ENCODE data around the gene ASXL3.

ASXL3 gene

DNA sequence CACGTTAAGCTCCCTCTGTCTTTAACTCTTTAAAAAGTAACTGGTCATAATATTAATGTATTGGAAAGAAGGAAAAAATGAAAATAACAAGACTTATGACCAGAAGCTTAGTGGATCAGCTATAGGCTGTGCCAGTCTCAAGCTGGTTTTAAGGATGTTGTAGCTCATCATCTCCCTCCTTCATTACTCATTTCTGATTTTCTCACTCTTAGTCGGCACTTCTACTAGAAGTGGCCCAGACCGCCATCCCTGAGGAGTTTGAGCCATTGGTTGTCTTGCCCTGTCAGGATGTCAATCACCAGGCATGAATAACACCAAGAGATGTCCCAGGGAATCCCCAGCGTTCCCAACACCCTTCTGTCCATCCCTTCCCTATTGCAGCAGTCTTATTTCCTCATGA is 151.5 kb downstream of the ASXL3 start:
- DNase-seq: no peak

DNA sequence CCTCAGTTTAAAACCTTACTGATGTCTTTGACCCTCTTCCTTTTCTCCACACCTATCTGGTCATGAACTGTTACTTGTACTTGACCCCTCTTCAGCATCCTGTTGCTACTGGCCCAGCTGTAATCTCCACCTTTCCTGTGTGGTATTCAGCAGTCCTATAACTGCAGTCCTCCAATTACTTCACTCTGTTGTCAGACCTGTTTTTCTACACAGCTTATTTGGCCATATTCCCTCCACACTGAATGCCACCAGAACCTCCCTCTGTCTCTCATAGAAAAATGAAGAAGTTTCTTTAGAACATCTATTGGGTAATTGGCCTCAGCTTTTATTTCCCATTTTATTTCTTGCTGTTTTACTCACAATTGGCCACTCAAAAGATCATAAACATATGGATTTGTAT is 155.4 kb downstream of the ASXL3 start:
- DNase-seq: no peak

DNA sequence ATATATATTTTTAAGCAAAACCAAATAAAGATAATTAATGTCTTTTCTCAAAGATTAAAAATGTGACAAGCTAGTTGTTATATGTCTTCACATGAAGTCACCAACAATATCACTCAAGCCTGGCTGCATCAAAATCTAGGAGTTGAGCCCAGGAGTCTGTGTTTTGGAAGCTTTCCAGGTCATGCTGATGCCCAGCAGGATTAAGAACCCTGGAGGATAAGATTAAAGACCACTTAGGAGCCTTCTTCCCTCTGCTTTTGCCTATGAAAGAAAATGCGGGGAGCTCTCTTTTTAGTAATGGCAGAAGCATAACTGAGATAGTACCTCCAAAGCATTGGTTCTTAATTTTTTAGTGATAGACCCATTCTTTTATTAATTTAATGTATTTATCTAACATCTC is 157.4 kb downstream of the ASXL3 start:
- no peak for DNase-seq

DNA sequence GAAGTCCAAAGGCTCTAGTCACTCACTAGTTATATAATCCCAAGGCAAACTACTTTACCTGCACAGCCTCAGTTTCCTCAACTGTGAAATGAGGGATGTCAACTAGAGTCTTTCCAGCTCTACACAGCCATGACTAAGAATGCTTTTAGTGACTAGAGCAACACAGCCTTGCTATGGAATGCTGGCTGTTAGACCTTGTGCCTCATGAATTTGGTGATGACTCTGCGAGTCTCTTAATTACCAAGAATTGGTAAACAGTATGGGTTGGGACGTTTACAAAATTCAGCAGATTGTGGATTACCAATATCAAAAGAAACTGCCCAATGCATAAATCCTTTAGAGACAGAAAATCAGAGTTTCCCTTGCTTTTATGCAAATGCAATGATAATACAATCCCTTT is 163.7 kb downstream of the ASXL3 start:
- DNase-seq: no peak

DNA sequence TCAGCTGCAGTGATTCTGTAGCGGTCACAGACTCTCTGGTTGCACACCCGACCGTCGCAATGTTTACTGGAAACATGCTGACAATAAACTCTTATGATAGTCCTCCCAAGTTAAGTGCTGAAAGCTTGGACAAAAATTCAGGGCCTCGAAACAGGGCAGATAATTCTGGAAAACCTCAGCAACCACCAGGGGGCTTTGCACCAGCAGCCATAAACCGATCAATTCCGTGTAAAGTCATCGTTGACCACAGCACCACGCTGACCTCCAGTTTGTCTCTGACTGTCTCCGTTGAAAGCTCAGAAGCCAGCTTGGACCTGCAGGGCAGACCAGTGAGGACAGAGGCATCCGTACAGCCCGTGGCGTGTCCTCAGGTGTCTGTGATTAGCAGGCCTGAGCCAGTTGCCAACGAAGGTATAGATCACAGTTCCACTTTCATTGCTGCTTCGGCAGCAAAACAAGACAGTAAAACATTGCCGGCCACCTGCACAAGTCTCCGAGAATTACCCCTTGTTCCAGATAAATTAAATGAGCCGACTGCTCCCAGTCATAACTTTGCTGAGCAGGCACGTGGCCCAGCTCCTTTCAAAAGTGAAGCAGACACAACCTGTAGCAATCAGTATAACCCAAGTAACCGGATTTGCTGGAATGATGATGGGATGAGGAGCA is 166.1 kb downstream of the ASXL3 start:
- DNase-seq: no peak

DNA sequence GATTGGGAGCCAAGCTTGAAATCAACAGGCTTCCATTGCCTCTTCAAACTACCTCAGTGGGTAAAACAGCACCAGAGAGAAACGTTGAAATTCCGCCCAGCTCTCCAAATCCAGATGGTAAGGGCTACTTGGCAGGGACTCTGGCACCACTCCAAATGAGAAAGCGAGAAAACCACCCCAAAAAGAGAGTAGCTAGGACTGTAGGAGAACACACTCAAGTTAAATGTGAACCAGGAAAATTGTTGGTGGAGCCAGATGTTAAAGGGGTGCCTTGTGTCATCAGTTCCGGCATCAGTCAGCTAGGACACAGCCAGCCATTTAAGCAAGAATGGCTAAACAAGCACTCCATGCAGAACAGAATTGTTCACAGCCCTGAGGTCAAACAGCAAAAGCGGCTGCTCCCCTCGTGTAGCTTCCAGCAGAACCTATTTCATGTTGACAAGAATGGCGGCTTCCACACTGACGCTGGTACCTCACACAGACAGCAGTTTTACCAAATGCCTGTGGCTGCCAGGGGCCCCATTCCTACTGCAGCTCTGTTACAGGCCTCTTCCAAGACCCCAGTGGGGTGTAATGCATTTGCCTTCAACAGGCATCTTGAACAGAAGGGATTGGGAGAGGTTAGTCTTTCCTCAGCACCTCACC is 167.3 kb downstream of the ASXL3 start:
- DNase-seq: no peak

DNA sequence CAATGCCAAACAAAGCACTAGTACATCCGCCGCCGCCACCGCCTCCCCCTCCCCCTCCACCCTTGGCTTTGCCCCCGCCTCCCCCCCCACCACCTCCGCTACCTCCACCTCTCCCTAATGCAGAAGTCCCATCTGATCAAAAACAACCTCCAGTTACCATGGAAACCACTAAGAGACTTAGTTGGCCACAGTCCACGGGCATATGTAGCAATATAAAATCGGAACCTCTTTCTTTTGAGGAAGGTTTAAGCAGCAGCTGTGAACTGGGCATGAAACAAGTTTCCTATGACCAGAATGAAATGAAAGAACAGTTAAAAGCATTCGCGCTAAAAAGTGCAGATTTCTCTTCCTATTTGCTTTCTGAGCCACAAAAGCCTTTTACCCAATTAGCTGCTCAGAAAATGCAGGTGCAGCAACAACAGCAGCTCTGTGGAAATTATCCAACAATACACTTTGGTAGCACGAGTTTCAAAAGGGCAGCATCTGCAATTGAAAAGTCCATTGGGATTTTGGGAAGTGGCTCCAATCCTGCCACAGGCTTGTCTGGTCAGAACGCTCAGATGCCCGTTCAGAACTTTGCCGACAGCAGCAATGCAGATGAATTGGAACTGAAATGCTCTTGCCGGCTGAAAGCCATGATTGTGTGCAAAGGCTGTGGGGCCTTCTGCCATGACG is 168.0 kb downstream of the ASXL3 start:
- DNase-seq: no peak

DNA sequence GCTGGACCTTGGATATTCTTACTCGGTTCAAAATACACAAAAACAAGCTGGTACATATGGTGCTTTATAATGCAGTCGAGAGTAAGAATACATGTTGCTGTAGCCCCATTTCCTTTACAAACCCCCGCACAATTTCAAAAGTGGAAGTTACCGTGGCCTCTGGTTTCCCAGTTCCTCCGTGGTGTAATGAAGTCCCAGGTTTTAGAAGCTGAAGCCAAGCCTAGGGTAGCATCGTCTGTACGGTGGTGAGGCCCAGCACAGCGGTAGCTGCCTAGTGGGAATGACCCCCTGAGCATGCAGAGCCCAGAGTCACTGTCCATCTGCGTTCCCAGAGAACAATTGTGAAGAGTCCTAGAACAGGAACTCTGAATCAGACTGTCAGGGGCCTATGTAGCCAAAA is 171.8 kb downstream of the ASXL3 start:
- DNase-seq: no peak

DNA sequence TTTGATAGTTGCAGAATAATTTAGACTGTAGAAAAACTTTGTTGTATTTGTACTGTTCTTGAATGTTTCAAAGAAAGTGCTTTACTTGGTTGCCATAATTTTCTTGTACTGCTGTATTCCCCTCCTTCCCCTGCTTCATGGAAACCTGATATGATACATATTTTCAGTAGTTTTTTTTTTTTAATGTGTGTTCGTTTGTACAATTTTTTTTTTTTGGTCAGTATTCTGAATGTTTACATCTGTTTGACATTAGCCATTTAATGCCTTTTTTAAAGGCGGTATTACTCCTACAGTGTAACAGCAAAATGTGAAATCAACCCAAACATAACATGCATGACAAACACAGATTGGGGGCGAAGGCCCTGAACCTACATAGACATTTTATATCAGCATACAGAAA is 172.3 kb downstream of the ASXL3 start:
- DNase-seq: no peak

DNA sequence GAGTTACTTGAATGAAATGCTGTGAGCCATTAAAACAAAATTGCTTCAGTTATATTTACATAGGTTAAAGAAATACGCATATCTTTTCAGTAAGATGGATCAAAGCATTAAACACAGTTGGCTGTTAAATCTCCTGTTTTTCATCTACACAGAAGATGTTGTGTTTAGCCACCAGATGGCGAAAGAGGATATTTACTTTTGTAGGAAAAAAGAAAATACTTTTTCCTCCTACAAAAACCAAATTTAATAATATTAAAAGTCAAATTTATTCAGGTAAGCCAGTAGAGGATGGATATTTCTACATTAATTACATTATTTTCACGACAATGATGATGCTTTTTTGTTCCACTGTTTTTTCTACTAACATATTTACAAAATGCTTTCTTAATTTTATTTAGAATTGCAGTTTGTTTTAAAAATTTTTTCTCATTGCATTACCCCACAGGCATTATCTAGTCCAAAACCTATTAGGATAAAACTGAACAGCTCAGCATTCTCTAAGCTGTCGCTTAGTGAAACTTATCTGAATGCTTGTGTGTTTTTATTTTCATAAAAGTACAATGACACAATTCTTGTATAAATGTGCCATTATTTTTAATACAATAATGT is 173.7 kb downstream of the ASXL3 start:
- no peak for DNase-seq

DNA sequence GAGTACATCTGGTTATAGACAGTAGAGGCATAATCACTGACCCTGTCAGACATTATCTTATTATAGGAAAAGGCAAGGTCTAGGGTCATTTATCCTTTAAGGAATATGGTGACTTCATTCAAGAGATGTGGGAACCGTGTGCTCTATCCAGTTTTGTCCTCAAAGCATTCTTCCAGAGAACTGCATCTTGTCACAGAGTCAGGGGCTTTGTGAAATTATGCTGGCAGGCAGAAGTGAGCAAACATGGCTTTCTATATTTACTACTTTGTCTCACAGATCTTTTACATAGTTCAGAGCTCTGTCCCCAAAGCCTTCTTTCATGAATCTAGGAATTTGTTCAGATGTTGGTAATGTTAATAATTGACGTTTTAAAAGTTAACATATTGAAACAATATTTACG is 177.4 kb downstream of the ASXL3 start:
- DNase-seq: no peak

DNA sequence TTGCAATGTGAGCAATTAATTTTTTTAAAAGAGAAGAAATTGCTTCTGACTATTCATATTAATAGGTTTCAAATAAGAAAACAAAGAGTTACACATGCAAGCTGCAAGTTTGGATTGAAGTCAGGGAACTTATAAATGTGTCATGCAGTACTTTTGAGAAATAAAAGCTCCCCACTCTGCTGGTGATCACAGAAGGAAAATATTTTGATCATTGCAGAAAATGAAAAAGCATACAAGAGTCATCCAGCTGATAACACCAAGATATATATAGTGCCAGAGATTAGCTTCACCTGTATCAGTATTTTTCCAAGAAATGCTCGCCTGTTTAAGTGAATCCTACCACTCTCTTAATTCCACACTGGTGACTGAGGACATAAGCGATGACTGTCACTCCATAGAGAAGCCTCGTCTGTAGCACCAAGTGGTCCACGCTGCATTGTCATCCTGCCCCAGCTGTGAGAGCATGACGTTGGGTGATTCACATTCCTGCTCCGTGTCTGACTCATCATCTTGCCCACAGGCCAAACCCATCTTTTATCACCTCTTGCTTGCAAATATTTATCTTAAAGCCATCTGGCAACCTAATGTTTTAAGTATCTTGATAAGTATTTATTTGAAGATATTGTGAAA is 178.0 kb downstream of the ASXL3 start:
- no peak for DNase-seq

DNA sequence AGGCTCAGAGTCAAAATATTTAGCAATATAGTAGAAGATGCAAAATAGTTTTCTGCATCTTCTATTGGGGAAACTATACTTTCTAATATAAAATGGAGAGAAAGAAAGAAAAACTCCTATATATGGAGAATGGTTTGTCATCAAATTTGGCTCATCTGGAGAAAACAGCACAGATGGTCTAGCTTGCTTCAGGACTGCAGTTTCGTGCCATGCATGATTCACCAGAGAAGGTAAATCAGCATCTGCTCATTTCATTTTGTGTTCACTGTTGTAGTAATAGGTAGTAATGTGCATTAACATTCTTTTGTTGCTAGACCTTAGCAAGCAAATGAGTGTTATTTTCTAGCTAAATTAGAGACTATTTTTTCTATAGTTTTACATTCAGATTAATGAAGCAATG is 179.0 kb downstream of the ASXL3 start:
- no peak for DNase-seq

DNA sequence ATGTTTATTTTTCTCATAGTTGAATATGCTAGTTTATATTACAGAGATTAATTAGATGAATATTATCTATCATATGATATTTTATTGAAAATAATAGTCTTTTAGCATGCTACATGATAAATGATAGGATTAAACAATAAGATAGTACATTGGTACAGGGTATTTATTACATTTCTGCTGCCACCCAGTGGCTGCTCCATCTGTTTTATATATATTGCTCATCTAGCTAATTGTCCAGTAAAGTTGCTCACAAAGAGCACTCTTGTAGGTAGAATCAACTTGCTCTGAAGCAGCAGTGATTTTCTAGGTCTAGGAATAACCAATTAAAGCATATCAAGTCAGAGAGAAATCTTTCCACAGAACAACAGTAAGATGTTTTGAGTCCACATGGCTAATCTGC is 183.3 kb downstream of the ASXL3 start:
- no peak for DNase-seq

DNA sequence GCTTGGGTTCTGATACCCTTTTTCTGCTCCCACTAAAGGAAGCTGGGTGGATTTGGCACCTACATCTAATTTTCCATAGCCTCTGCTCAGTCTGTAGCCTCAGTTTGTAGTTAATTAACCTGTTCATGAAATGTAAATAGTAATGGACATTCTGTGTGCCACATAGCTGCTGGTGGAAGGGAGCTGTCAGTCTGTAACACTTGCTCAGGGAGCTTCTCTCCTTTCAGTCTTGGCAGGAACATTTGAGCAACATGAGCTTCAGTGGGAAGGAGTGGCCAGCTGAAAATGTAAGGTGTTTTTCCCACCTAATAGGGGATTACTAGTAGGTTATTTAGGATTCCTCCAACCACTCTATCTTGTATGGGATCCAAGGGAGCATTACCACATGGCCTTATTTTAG is 203.4 kb downstream of the ASXL3 start:
- DNase-seq: no peak
